ENCODE data around the gene CASKIN2.

Gene CASKIN2

GRCh38 chr17:75492555-75493168, 22.7 kb downstream of the CASKIN2 start:
- H4K20me1 ChIP-seq (ENCODE audit: insufficient read depth, low read length), result no peaks in the 10 kb centered on the region
- no peaks in the 10 kb centered on the region for H3K9me2 ChIP-seq (replicated peaks; ENCODE audit: insufficient read depth, low read length)
- no peaks in the 10 kb centered on the region for H3K9me3 ChIP-seq (replicated peaks; ENCODE audit: insufficient read depth, low read length)
- no peaks in the 10 kb centered on the region for H3K4me1 ChIP-seq (ENCODE audit: low read length)
- H3K4me2 ChIP-seq (ENCODE audit: low read depth, low read length), result no peak overlapping the region
- H3F3A ChIP-seq (ENCODE audit: insufficient read depth, low read length), result no peaks in the 10 kb centered on the region
- no peaks in the 10 kb centered on the region for H3K27me3 ChIP-seq (replicated peaks; ENCODE audit: insufficient read depth, low read length)
- no peaks in the 10 kb centered on the region for H3K36me3 ChIP-seq (replicated peaks; ENCODE audit: insufficient read depth, low read length)
- TF ChIP-seq, protein P1, sequence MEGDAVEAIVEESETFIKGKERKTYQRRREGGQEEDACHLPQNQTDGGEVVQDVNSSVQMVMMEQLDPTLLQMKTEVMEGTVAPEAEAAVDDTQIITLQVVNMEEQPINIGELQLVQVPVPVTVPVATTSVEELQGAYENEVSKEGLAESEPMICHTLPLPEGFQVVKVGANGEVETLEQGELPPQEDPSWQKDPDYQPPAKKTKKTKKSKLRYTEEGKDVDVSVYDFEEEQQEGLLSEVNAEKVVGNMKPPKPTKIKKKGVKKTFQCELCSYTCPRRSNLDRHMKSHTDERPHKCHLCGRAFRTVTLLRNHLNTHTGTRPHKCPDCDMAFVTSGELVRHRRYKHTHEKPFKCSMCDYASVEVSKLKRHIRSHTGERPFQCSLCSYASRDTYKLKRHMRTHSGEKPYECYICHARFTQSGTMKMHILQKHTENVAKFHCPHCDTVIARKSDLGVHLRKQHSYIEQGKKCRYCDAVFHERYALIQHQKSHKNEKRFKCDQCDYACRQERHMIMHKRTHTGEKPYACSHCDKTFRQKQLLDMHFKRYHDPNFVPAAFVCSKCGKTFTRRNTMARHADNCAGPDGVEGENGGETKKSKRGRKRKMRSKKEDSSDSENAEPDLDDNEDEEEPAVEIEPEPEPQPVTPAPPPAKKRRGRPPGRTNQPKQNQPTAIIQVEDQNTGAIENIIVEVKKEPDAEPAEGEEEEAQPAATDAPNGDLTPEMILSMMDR (IDR thresholded peaks at IDR 0.05; ENCODE audit: low read length), result no peak
- H2AFZ ChIP-seq (ENCODE audit: low read length), result no peak overlapping the region
- H3K27ac ChIP-seq (ENCODE audit: low read length), result no peak overlapping the region
- H3K79me2 ChIP-seq (ENCODE audit: low read length), result no peaks in the 10 kb centered on the region
- no peak overlapping the region for H3K9ac ChIP-seq (ENCODE audit: low read length)
- H3K4me3 ChIP-seq (ENCODE audit: low read length), result no peak overlapping the region
- DNase-seq, result no peak

DNA sequence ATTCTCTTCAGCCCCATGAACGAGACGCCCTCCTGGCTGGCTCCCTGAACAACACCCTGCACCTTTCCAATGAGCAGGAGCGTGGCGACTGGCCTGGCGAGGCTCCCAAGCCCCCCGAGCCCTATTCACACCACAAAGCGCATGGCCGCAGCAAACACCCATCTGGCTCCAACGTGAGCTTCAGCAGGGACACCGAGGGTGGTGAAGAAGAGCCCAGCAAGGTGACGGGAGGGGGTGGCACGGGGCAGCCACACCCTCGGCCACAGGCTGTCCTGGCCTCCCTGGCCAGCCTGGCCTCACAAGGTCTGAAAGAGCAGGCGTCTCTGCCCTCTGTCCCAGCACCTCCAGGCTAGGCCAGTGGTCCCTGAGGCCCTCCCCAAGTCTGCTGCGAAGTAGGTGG, 23.7 kb downstream of the CASKIN2 start:
- no peak for DNase-seq
- Histone ChIP-seq H3K27me3 (replicated peaks; ENCODE audit: insufficient read depth, low read length) (no peaks in the 10 kb centered on the region), H3K9ac (ENCODE audit: low read length) (no peak overlapping the region), H3K9me3 (replicated peaks; ENCODE audit: insufficient read depth, low read length) (no peaks in the 10 kb centered on the region), H3K36me3 (replicated peaks; ENCODE audit: insufficient read depth, low read length) (no peaks in the 10 kb centered on the region), H3K27ac (ENCODE audit: low read length) (no peak overlapping the region), H3K79me2 (ENCODE audit: low read length) (no peaks in the 10 kb centered on the region), H4K20me1 (ENCODE audit: insufficient read depth, low read length) (no peaks in the 10 kb centered on the region), H3F3A (ENCODE audit: insufficient read depth, low read length) (no peaks in the 10 kb centered on the region), H3K9me2 (replicated peaks; ENCODE audit: insufficient read depth, low read length) (no peaks in the 10 kb centered on the region), H3K4me1 (ENCODE audit: low read length) (no peaks in the 10 kb centered on the region), H3K4me3 (ENCODE audit: low read length) (no peak overlapping the region), H2AFZ (ENCODE audit: low read length) (no peak overlapping the region), H3K4me2 (ENCODE audit: low read depth, low read length) (no peak overlapping the region)
- TF ChIP-seq EZH2phosphoT487 (IDR thresholded peaks at IDR 0.05; ENCODE audit: low read length) (no peak), EZH2 (optimal IDR thresholded peaks at IDR 0.05; ENCODE audit: low read depth, low read length) (no peak)
- TF ChIP-seq, protein P1 (IDR thresholded peaks at IDR 0.05; ENCODE audit: low read length), result no peak

DNA sequence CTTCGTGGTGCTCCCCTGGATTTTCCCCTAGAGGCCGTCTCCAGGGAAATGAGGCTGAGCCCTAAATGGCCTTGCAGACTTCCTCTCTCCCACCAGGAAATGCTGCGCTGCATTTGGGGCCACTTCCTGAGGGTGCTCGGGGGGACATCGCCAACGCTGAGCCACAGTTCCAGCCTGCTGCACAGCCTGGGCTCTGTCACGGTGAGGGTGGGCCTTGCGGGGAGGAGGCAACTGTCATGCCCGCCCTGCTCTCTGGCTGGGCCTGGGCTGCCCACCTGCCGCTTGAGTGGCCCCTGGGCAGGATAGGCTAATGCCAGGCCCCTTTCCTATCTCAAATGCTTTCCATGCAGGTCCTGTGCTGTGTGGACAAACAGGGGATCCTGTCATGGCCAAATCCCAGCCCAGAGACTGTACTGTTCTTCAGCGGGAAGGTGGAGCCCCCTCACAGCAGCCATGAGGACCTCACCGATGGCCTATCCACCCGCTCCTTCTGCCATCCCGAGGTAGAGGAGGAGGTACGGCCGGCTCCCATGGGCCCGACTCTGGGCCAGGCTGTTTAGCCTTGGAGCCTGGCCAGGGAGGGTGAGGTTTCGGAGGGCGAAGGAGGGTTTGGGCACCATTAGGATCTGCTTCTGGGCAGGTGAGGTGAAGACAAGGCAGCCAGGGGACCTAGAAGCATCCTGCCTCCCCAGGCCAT, 24.2 kb downstream of the CASKIN2 start:
- Histone ChIP-seq H2AFZ (ENCODE audit: low read length) (no peak overlapping the region), H3K79me2 (ENCODE audit: low read length) (no peaks in the 10 kb centered on the region), H3K9ac (ENCODE audit: low read length) (no peak overlapping the region), H3K4me1 (ENCODE audit: low read length) (no peaks in the 10 kb centered on the region), H3K9me3 (replicated peaks; ENCODE audit: insufficient read depth, low read length) (no peaks in the 10 kb centered on the region), H4K20me1 (ENCODE audit: insufficient read depth, low read length) (no peaks in the 10 kb centered on the region), H3K27ac (ENCODE audit: low read length) (no peak overlapping the region), H3K36me3 (replicated peaks; ENCODE audit: insufficient read depth, low read length) (no peaks in the 10 kb centered on the region), H3K9me2 (replicated peaks; ENCODE audit: insufficient read depth, low read length) (no peaks in the 10 kb centered on the region), H3K27me3 (replicated peaks; ENCODE audit: insufficient read depth, low read length) (no peaks in the 10 kb centered on the region), H3F3A (ENCODE audit: insufficient read depth, low read length) (no peaks in the 10 kb centered on the region), H3K4me3 (ENCODE audit: low read length) (no peak overlapping the region), H3K4me2 (ENCODE audit: low read depth, low read length) (no peak overlapping the region)
- TF ChIP-seq EZH2phosphoT487 (IDR thresholded peaks at IDR 0.05; ENCODE audit: low read length) (no peak), EZH2 (optimal IDR thresholded peaks at IDR 0.05; ENCODE audit: low read depth, low read length) (no peak)
- TF ChIP-seq, protein P1 (IDR thresholded peaks at IDR 0.05; ENCODE audit: low read length), result no peak
- no peak for DNase-seq

Measured in MM.1S (cell line).